Fibroblast of skin of left biceps (primary cell): ENCODE data around the gene MSH3.
"Not testable (repeated sequence)": the region's sequence is repeated elsewhere in the genome, so short reads cannot be mapped to it uniquely, and the experiment has no call there.

ENCODE experiments used
- DNase-seq, 2 experiments: peaks; one replicate each; pipeline ENCODE4 v3.0.0-alpha.2; 2013; ENCODE audit warnings: low read depth in 2 of 2

MSH3 gene

GRCh38 chr5:80796846-80797245, 142.4 kb downstream of the MSH3 start:
- no peak for DNase-seq

- DNase-seq, result no peak
Measured at GRCh38 chr5:80797428-80798024, 143.1 kb downstream of the MSH3 start.

- DNase-seq, result no peak
Measured at GRCh38 chr5:80798166-80798565, 143.7 kb downstream of the MSH3 start.

GRCh38 chr5:80798633-80799032, 144.2 kb downstream of the MSH3 start:
- no peak for DNase-seq

- no peak for DNase-seq
Measured at GRCh38 chr5:80799041-80799440, 144.6 kb downstream of the MSH3 start.

- DNase-seq, result no peak
Measured at GRCh38 chr5:80799573-80799972, 145.1 kb downstream of the MSH3 start.

GRCh38 chr5:80804332-80804731, 149.9 kb downstream of the MSH3 start:
- no peak for DNase-seq

GRCh38 chr5:80805038-80805437, 150.6 kb downstream of the MSH3 start:
- no peak for DNase-seq

- DNase-seq, result no peak
Measured at GRCh38 chr5:80806929-80807328, 152.5 kb downstream of the MSH3 start.

- DNase-seq, result no peak
Measured at GRCh38 chr5:80809451-80809850, 155.0 kb downstream of the MSH3 start.

- DNase-seq, result no peak
Measured at GRCh38 chr5:80810425-80810824, 156.0 kb downstream of the MSH3 start.

- DNase-seq, result no peak
Measured at GRCh38 chr5:80816590-80816989, 162.1 kb downstream of the MSH3 start.

- no peak for DNase-seq
Measured at GRCh38 chr5:80820685-80821084, 166.2 kb downstream of the MSH3 start.

- DNase-seq, result no peak
Measured at GRCh38 chr5:80822640-80823039, 168.2 kb downstream of the MSH3 start.

- not testable (repeated sequence) for DNase-seq
Measured at GRCh38 chr5:80824159-80824558, 169.7 kb downstream of the MSH3 start.

- DNase-seq, result no peak
Measured at GRCh38 chr5:80825786-80826460, 171.5 kb downstream of the MSH3 start.

- DNase-seq, result no peak
Measured at GRCh38 chr5:80834710-80835109, 180.3 kb downstream of the MSH3 start.

- no peak for DNase-seq
Measured at GRCh38 chr5:80835128-80835527, 180.7 kb downstream of the MSH3 start.

GRCh38 chr5:80837679-80838078, 183.2 kb downstream of the MSH3 start:
- DNase-seq, result no peak

GRCh38 chr5:80841026-80841797, 186.8 kb downstream of the MSH3 start:
- DNase-seq, result not testable (repeated sequence)

GRCh38 chr5:80846422-80846821, 192.0 kb downstream of the MSH3 start:
- DNase-seq, result not testable (repeated sequence)

GRCh38 chr5:80850168-80850567, 195.7 kb downstream of the MSH3 start:
- DNase-seq, result not testable (repeated sequence)
